HG03354 (cell line): ENCODE results near the gene ARL15.
"Not testable (repeated sequence)": the region's sequence is repeated elsewhere in the genome, so short reads cannot be mapped to it uniquely, and the experiment has no call there.

Experiments used
- ATAC-seq: cut with Tn5 transposase; IDR thresholded peaks from one replicate; pipeline ENCODE4 v1.9.1; 2021; ENCODE audit warnings: mild to moderate bottlenecking; ENCODE audit not compliant: unreplicated experiment, poor library complexity, severe bottlenecking

ARL15 gene

GRCh38 chr5:54009828-54010227 is 300.5 kb downstream of the ARL15 start:
- no peak for ATAC-seq

GRCh38 chr5:54009357-54009756 is 301.0 kb downstream of the ARL15 start:
- no peak for ATAC-seq

GRCh38 chr5:54007827-54008777 is 302.3 kb downstream of the ARL15 start:
- no peak for ATAC-seq

DNA sequence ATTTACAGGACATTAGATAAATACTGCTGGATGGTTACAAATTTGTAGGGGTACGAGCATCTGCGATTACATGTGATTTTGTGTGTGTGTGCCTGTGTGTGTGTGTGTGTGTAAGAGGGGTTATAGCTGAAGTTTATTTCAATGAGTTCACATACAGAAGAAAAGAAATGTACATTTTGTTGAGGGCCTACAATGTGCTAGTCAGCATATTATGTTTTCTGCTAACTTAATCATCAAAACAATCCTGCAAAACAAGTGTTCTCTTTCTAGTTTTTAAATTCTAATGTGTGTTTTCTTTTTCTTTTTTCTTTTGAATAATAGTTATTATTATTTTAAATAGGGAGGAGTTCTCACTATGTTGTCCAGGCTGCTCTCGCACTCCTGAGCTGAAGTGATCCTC is 305.7 kb downstream of the ARL15 start:
- no peak for ATAC-seq

- peak; percentile 82 for ATAC-seq
These were observed 307.6 kb downstream of the ARL15 start for GRCh38 chr5:54002779-54003178.

DNA sequence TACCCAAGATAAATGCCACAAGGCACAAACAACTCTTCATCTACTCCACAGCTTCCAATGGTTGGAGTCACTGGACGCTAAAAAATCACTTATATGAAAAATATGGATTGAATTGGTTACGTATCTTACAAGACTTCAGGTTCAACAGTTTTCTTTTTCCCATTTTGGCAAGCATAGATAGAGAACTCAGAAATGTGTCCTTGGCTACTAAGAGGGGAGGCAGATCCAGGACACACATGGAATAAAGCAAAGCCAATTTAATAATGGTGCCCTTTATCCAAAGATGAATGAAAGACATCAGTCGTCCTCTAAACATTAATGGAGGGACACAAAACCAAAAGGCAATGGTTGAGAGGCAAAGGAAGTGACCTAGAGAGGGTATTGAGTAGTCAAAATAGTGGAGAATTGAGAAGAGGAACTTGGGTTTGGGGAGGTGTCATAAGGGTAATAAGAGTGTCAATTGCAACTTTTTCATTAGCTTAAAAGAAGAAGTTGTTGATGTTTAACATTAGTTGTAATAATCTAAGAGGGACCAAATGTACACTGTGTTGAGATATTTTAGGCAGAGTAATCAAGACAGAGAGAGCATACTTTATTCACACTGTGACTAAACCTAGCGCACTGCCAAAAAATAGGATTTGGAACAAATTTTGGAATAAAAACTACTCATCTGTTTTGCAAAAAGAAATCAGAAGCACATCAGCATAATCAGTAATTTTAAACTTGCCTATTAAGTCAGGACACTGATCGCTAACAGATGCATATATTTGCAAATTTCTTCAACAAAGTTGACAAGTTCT is 308.2 kb downstream of the ARL15 start:
- no peak for ATAC-seq

- ATAC-seq, result no peak
These were observed 310.4 kb downstream of the ARL15 start for GRCh38 chr5:54000011-54000410.

- ATAC-seq, result no peak
These were observed 312.4 kb downstream of the ARL15 start for GRCh38 chr5:53997736-53998627.

- no peak for ATAC-seq
These were observed 314.4 kb downstream of the ARL15 start for GRCh38 chr5:53996008-53996407.

DNA sequence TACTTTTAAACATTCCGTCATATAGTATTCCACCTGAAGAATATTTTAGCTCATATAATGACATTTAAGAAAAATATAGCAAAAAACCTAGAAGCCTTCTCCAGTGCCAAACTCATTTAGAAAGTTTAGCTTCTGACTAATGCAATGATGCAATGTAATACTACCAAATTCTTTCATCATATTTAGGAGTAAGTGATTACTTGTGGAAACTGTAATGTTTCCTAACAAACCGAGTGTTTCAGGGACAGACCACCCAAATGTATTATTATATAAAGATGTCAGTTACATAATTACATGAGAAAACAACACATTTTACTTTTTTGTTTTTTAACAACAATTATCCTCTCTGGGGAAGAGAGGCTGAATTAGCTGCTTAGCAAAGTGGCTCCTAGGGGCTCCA is 316.2 kb downstream of the ARL15 start:
- ATAC-seq, result no peak

DNA sequence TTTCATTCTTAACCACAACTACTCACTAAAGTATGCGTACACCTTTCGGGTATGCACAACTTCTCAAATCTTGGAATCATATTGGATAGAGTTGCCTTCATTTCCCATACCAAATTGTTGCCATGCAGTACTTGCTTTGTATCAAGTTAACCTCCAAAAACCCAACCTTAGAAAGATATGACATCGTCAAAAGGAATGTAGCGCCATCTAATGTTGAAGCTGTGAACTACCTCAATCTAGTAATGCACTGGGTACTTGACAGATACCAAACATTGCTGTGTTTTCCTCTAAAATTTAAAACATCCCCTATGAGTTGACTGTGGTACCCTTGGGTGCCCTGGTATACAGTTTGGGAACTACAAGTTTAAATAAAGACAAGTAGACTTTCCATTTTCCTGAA is 318.4 kb downstream of the ARL15 start:
- ATAC-seq, result no peak

DNA sequence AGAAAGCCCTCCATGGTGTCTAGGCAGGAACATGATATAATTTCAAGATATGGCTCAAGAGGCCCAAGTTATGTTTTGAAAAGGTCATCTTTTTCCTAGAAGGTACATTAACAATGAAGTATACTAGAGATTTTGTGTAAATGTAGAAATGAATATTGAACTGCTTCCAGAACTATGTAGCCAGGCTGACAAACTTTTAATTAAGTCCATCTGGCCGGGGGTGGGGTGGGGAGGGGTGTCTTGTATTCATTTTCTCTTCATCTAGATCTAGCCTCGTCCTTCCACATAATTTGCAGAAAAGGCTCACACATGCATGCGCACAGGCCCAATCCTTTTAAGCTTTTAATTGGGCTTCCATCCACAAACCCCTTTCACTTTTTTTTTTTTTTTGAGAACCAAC is 323.3 kb downstream of the ARL15 start:
- no peak for ATAC-seq

- ATAC-seq, result no peak
These were observed 324.6 kb downstream of the ARL15 start for GRCh38 chr5:53985796-53986195.

DNA sequence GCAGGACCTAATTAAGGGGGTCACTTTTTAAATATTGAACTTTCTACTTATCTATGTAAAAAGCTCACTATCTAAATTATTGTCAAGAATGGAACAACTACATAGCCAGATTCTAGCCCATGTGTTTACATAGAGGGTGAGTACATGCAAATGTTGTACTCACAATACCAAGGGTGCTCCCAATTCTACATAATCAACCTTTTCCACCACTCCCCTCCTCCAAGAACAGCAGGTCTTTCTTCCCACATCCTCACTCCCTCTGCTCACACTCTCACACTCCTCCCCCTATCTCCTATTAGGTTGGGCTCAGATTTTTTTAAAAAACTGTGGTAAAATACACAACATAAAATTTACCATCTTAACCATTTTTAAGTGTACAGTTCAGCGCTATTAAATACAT is 325.4 kb downstream of the ARL15 start:
- no peak for ATAC-seq

- no peak for ATAC-seq
These were observed 326.6 kb downstream of the ARL15 start for GRCh38 chr5:53983568-53984460.

DNA sequence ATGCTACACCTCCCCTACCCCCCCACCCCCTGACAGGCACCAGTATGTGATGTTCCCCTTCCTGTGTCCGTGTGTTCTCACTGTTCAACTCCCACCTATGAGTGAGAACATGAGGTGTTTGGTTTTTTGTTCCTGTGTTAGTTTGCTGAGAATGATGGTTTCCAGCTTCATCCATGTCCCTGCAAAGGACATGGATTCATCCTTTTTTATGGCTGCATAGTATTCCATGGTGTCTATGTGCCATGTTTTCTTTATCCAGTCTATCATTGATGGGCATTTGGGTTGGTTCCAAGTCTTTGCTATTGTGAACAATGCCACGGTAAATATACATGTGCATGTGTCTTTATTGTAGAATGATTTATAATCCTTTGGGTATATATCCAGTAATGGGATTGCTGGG is 328.1 kb downstream of the ARL15 start:
- ATAC-seq, result not testable (repeated sequence)

DNA sequence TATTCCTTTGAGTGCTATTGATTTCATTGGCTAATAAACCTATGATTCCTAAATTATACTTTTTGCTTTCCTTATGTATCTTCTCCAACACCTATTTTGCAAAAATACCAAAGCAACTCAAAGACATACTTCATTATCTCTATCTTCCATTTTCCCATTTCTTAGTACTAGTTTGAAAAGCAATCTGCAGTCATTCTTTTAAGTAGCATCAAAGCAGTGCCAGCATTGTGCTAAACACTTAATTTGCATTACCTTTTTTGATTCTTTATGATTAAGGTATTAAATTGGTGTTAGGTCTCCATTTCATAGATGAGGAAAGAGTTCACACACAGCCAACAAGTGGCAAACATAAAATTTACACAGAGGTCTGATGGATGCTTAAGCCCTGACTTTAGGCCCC is 330.3 kb downstream of the ARL15 start:
- ATAC-seq, result no peak

DNA sequence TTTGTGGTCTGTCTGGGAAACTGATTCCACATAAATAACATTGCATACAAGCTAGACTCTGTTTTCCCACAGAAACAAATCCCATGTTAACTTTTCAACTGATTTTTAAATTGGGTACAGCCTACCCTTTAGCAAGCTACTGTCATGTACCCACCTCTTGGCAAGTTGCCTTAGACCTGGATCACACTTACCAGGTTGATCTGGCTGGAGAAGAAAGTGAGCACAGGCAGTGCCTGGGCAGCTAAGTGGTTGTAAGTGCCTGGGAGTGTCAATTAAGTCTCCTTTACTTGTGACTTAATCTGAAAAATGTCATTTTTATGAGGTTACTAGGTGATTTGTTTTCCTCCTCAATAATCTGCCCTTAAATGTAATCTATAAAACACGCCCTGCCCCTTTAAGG is 336.4 kb downstream of the ARL15 start:
- no peak for ATAC-seq

DNA sequence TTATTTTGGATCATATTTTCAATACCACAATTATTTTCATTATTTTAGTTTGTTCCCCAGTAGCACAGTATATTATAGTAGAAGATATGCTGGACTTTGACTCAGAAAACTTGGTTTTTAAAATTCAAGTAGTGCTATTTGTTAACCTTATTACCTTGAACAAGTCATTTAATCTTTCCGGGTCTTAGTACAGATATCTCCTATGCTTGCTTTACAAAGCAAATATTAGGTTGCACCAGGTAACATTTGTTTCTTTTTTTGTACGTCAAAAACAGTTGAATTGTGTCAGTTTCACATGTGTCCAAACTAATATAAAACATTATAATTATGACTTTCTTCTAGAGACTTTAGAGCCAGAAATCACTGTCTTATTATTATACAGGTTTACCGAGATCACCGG is 338.1 kb downstream of the ARL15 start:
- ATAC-seq, result no peak
